Breast epithelium (tissue), 3 donors: ENCODE measurements around the gene FDPS.
A peak's percentile ranks its signal among the peaks of the same experiment; 100 is the strongest.

ENCODE experiments used
- CTCF ChIP-seq, 3 donors: fragments of 450-650 bp; IDR thresholded peaks; one replicate each; pipeline ENCODE4 v1.5.1; 2016 to 2017; ENCODE audit warnings: antibody characterized with exemption in 3 of 3, mild to moderate bottlenecking in 3 of 3, moderate library complexity in 3 of 3
- POLR2AphosphoS5 ChIP-seq, 3 donors: sonication (generic); formaldehyde crosslinking; IDR thresholded peaks; one replicate each; pipeline ENCODE4 v1.6.1; 2017; ENCODE audit warnings: antibody characterized with exemption in 3 of 3

- peak; percentile 78 to 91 (median 86) for TF ChIP-seq POLR2AphosphoS5 (IDR thresholded peaks at IDR 0.05)
- TF ChIP-seq CTCF (IDR thresholded peaks at IDR 0.05) = no peak
Observed at GRCh38 chr1:155261852-155262673, 46.6 kb upstream of the FDPS start, which contains the start of gene SCAMP3.
